NB4 (cell line): ENCODE measurements around the gene PTPN3.

Source experiments
- CTCF ChIP-seq: IDR thresholded peaks from one replicate; pipeline ENCODE4 v1.5.1; 2012; ENCODE audit warnings: low read depth, low read length
- MYC ChIP-seq: IDR thresholded peaks from 2 replicates; pipeline ENCODE4 v1.6.1; 2011; ENCODE audit warnings: low read depth, low read length

GRCh38 chr9:109387856-109388255 lies 110.3 kb downstream of the PTPN3 start:
- TF ChIP-seq MYC: no peak
- no peak for TF ChIP-seq CTCF
